GM21528 (cell line): ENCODE data around the gene ABTB2.

Experiments
- ATAC-seq: cut with Tn5 transposase; IDR thresholded peaks from one replicate; pipeline ENCODE4 v1.9.1; 2021; ENCODE audit warnings: mild to moderate bottlenecking, moderate library complexity; ENCODE audit not compliant: unreplicated experiment, low FRiP score

The ABTB2 gene

GRCh38 chr11:34160049-34160721, 197.6 kb downstream of the ABTB2 start:
- ATAC-seq: no peak

- no peak for ATAC-seq
Measured at GRCh38 chr11:34158661-34159060, 199.1 kb downstream of the ABTB2 start.

GRCh38 chr11:34157163-34157562, 200.6 kb downstream of the ABTB2 start:
- ATAC-seq: no peak

- ATAC-seq: no peak
Measured at GRCh38 chr11:34155757-34156062, 202.1 kb downstream of the ABTB2 start.

GRCh38 chr11:34155057-34155756, 202.6 kb downstream of the ABTB2 start:
- no peak for ATAC-seq

- peak; percentile 73 for ATAC-seq
Measured at GRCh38 chr11:34154059-34154875, 203.5 kb downstream of the ABTB2 start.

- ATAC-seq: no peak
Measured at GRCh38 chr11:34151916-34152845, 205.6 kb downstream of the ABTB2 start.

- no peak for ATAC-seq
Measured at GRCh38 chr11:34151166-34151565, 206.6 kb downstream of the ABTB2 start.

- no peak for ATAC-seq
Measured at GRCh38 chr11:34150494-34151151, 207.2 kb downstream of the ABTB2 start.

- no peak for ATAC-seq
Measured at GRCh38 chr11:34149786-34150185, 208.0 kb downstream of the ABTB2 start.

GRCh38 chr11:34149274-34149673, 208.5 kb downstream of the ABTB2 start:
- no peak for ATAC-seq

- ATAC-seq: no peak
Measured at GRCh38 chr11:34148504-34149165, 209.2 kb downstream of the ABTB2 start.

- no peak for ATAC-seq
Measured at GRCh38 chr11:34147581-34147980, 210.2 kb downstream of the ABTB2 start.

- no peak for ATAC-seq
Measured at GRCh38 chr11:34146866-34147265, 210.9 kb downstream of the ABTB2 start.

GRCh38 chr11:34146411-34146810, 211.4 kb downstream of the ABTB2 start:
- no peak for ATAC-seq

- no peak for ATAC-seq
Measured at GRCh38 chr11:34145847-34146381, 211.9 kb downstream of the ABTB2 start.

GRCh38 chr11:34145073-34145472, 212.7 kb downstream of the ABTB2 start:
- ATAC-seq: peak; percentile 47

- ATAC-seq: no peak
Measured at GRCh38 chr11:34143048-34143447, 214.8 kb downstream of the ABTB2 start.

- ATAC-seq: no peak
Measured at GRCh38 chr11:34140149-34140548, 217.7 kb downstream of the ABTB2 start.
